ENCODE measurements around the gene EDN2. TPM values are rescaled to one million over a fixed set of nuclear protein-coding genes. Genes with fewer than 3 reads are reported as not detected.

Gene EDN2
- total and polyA plus RNA-seq, 2 of the 8 experiments (the other 6 are each of a cell fraction or from before 2014, with no cell fraction given): 0.32 to 0.39 TPM

GRCh38 chr1:41528106-41528505 is 43.6 kb upstream of the EDN2 start:
- Histone ChIP-seq H3K27ac (ENCODE audit: low read depth, low read length) (no peak overlapping the region), H4K8ac (ENCODE audit: extremely low read depth, insufficient read depth, low read length) (no peak overlapping the region), H3K4me1 (replicated peaks in 1 of 4; ENCODE audit: control insufficient read depth in 3 of 4, insufficient read depth in 4 of 4, low read length in 3 of 4) (peaks cover 0 to 2% (median 0%) of the 10 kb centered on the region in 4 experiments; a peak in 1 of 7 replicates), H3K4me2 (ENCODE audit: insufficient read depth in 1 of 2, low read depth in 2 of 2, low read length in 2 of 2) (no peak overlapping the region), H2BK20ac (ENCODE audit: low read length) (no peak overlapping the region), H2AFZ (ENCODE audit: low read length) (no peak overlapping the region), H3K27me3 (replicated peaks in 1 of 4; ENCODE audit: control insufficient read depth in 3 of 4, extremely low read depth in 1 of 4, insufficient read depth in 3 of 4, low read length in 3 of 4) (no peaks in the 10 kb centered on the region), H2BK5ac (ENCODE audit: low read depth, low read length) (no peak overlapping the region), H4K91ac (replicated peaks; ENCODE audit: insufficient read length, low read length) (no peak overlapping the region), H3K18ac (ENCODE audit: extremely low read depth, low read length) (no peak overlapping the region), H2BK12ac (ENCODE audit: low read depth, low read length) (no peak overlapping the region), H3K56ac (replicated peaks; ENCODE audit: insufficient read length, low read depth, low read length) (no peak overlapping the region), H3K36me3 (ENCODE audit: control insufficient read depth in 2 of 4, insufficient read depth in 4 of 4, low read length in 3 of 4) (no peaks in the 10 kb centered on the region), H3K23me2 (ENCODE audit: low read depth, low read length) (peaks cover 38% of the 10 kb centered on the region; the same call in 1 of the 2 replicates), H3K4me3 (ENCODE audit: extremely low read depth in 1 of 4, insufficient read depth in 2 of 4, low read depth in 3 of 4, low read length in 4 of 4) (no peak overlapping the region), H3K4ac (replicated peaks; ENCODE audit: insufficient read length, low read depth, low read length) (no peak overlapping the region), H3K79me2 (ENCODE audit: control insufficient read depth in 1 of 2, insufficient read depth in 2 of 2, low read length in 2 of 2) (no peaks in the 10 kb centered on the region), H3K9me3 (ENCODE audit: insufficient read depth in 2 of 2, low read depth in 1 of 2, low read length in 1 of 2) (peaks cover 9 to 10% of the 10 kb centered on the region in 2 experiments; a peak in 2 of 4 replicates), H2BK120ac (replicated peaks; ENCODE audit: low read depth, low read length) (no peak overlapping the region), H3K23ac (ENCODE audit: insufficient read length) (no peak overlapping the region), H4K5ac (ENCODE audit: insufficient read length, low read depth, low read length) (no peak overlapping the region), H3K14ac (ENCODE audit: insufficient read length) (no peak overlapping the region), H2BK15ac (ENCODE audit: low read length) (no peak overlapping the region), H3K9ac (replicated peaks in 1 of 4; ENCODE audit: extremely low read depth in 1 of 4, low read depth in 3 of 4, low read length in 3 of 4) (no peak overlapping the region), H3K79me1 (ENCODE audit: low read depth, low read length) (no peaks in the 10 kb centered on the region), H2AK5ac (ENCODE audit: low read depth, low read length) (0 out of 2 replicates have a peak overlapping the region, but pooled peaks have one; percentile 75), H4K20me1 (replicated peaks in 1 of 2; ENCODE audit: control insufficient read depth in 1 of 2, insufficient read depth in 2 of 2, low read length in 2 of 2) (peaks cover 0 to 6% of the 10 kb centered on the region in 2 experiments)
- no peak for FAIRE-seq
- CTCF ChIA-PET (ENCODE audit: partially characterized antibody): no interaction called here
- POLR2A ChIA-PET (ENCODE audit: partially characterized antibody): no interaction called here
- WGBS, 2 experiments (ENCODE audit: extremely low coverage in 1 of 2, insufficient coverage in 1 of 2, insufficient read length in 1 of 2, insufficient replicate concordance in 2 of 2, low coverage in 1 of 2, low lambda C conversion rate in 2 of 2, missing lambda C conversion rate in 1 of 2): 100% methylated on average over 1 to 3 of the region's 3 CpGs
- DNase-seq (ENCODE audit: low read depth in 1 of 2, low spot score in 2 of 2): no peak
- TF ChIP-seq E2F6 (IDR thresholded peaks at IDR 0.05) (no peak), RBBP5 (IDR thresholded peaks at IDR 0.05; ENCODE audit: borderline replicate concordance, low read depth, low read length) (no peak), GTF2F1 (IDR thresholded peaks at IDR 0.05; ENCODE audit: borderline replicate concordance, low read depth, low read length) (no peak), TBP (IDR thresholded peaks at IDR 0.05; ENCODE audit: low read depth, low read length) (no peak), PHF8 (conservative IDR thresholded peaks at IDR 0.05; ENCODE audit: low read depth, low read length) (no peak), SUZ12 (IDR thresholded peaks at IDR 0.05; ENCODE audit: low read length) (no peak), NRF1 (IDR thresholded peaks at IDR 0.05; ENCODE audit: low read depth, low read length) (no peak), CBX5 (IDR thresholded peaks at IDR 0.05; ENCODE audit: low read depth, low read length) (no peak), KDM4A (IDR thresholded peaks at IDR 0.05; ENCODE audit: low read depth, low read length, severe bottlenecking) (no peak), SAP30 (IDR thresholded peaks at IDR 0.05; ENCODE audit: insufficient read depth, insufficient replicate concordance, low read length) (no peak), SP4 (IDR thresholded peaks at IDR 0.05; ENCODE audit: low read length) (no peak), SP1 (IDR thresholded peaks at IDR 0.05; ENCODE audit: low read depth, low read length) (no peak), POU5F1 (IDR thresholded peaks at IDR 0.05; ENCODE audit: low read depth, low read length) (no peak), ASH2L (IDR thresholded peaks at IDR 0.05; ENCODE audit: low read length) (no peak)
